ENCODE measurements around the gene APP.

The APP gene

DNA sequence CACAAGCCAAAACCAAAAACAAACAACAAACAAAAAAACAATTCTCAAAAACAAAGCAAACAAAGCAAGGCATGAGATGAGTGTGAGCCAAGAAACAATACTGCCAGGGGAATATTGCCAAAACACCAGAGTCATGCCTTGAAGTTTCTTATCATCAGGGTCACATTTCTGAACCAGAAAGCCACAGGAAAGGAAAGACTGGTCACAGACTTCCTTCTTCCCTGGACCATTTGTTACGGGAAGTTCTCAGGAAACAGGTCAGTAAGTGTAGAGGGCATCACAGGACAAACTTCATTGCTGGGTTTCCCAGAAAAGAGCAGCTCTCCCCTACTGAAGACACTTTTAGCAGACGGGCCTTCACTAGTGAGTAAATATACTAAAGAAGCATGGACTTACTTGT is 244.6 kb downstream of the APP start:
- TF ChIP-seq CEBPB (IDR thresholded peaks at IDR 0.05), result no peak
- no peak for TF ChIP-seq NFIC (IDR thresholded peaks at IDR 0.05)
- TF ChIP-seq ZBTB7A (IDR thresholded peaks at IDR 0.05; ENCODE audit: low read depth), result no peak
- TF ChIP-seq EP300 (IDR thresholded peaks at IDR 0.05; ENCODE audit: borderline replicate concordance), result no peak
- TF ChIP-seq TEAD4 (IDR thresholded peaks at IDR 0.05), result no peak
- TF ChIP-seq, protein P1, sequence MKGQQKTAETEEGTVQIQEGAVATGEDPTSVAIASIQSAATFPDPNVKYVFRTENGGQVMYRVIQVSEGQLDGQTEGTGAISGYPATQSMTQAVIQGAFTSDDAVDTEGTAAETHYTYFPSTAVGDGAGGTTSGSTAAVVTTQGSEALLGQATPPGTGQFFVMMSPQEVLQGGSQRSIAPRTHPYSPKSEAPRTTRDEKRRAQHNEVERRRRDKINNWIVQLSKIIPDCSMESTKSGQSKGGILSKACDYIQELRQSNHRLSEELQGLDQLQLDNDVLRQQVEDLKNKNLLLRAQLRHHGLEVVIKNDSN (IDR thresholded peaks at IDR 0.05), result no peak
- no peak for TF ChIP-seq TCF12 (IDR thresholded peaks at IDR 0.05; ENCODE audit: low read depth)
- TF ChIP-seq, protein P2, sequence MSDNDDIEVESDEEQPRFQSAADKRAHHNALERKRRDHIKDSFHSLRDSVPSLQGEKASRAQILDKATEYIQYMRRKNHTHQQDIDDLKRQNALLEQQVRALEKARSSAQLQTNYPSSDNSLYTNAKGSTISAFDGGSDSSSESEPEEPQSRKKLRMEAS (IDR thresholded peaks at IDR 0.05), result no peak
- TF ChIP-seq RAD21 (IDR thresholded peaks at IDR 0.05; ENCODE audit: low read depth), result no peak

- TF ChIP-seq NFIC (IDR thresholded peaks at IDR 0.05), result no peak
- TF ChIP-seq CEBPB (IDR thresholded peaks at IDR 0.05), result no peak
- TF ChIP-seq ZBTB7A (IDR thresholded peaks at IDR 0.05; ENCODE audit: low read depth), result no peak
- TF ChIP-seq, protein P1 (IDR thresholded peaks at IDR 0.05), result no peak
- TF ChIP-seq, protein P2 (IDR thresholded peaks at IDR 0.05), result no peak
- no peak for TF ChIP-seq FOXM1 (IDR thresholded peaks at IDR 0.05; ENCODE audit: borderline replicate concordance, low read depth)
- no peak for TF ChIP-seq RAD21 (IDR thresholded peaks at IDR 0.05; ENCODE audit: low read depth)
- no peak for TF ChIP-seq TCF12 (IDR thresholded peaks at IDR 0.05; ENCODE audit: low read depth)
Measured at GRCh38 chr21:25925064-25925800, 245.3 kb downstream of the APP start.

- no peak for TF ChIP-seq TAF1 (IDR thresholded peaks at IDR 0.05; ENCODE audit: low read depth)
- TF ChIP-seq YY1 (IDR thresholded peaks at IDR 0.05; ENCODE audit: low read depth), result no peak
- TF ChIP-seq, protein P1 (IDR thresholded peaks at IDR 0.05), result no peak
- TF ChIP-seq, protein P3, sequence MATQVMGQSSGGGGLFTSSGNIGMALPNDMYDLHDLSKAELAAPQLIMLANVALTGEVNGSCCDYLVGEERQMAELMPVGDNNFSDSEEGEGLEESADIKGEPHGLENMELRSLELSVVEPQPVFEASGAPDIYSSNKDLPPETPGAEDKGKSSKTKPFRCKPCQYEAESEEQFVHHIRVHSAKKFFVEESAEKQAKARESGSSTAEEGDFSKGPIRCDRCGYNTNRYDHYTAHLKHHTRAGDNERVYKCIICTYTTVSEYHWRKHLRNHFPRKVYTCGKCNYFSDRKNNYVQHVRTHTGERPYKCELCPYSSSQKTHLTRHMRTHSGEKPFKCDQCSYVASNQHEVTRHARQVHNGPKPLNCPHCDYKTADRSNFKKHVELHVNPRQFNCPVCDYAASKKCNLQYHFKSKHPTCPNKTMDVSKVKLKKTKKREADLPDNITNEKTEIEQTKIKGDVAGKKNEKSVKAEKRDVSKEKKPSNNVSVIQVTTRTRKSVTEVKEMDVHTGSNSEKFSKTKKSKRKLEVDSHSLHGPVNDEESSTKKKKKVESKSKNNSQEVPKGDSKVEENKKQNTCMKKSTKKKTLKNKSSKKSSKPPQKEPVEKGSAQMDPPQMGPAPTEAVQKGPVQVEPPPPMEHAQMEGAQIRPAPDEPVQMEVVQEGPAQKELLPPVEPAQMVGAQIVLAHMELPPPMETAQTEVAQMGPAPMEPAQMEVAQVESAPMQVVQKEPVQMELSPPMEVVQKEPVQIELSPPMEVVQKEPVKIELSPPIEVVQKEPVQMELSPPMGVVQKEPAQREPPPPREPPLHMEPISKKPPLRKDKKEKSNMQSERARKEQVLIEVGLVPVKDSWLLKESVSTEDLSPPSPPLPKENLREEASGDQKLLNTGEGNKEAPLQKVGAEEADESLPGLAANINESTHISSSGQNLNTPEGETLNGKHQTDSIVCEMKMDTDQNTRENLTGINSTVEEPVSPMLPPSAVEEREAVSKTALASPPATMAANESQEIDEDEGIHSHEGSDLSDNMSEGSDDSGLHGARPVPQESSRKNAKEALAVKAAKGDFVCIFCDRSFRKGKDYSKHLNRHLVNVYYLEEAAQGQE (IDR thresholded peaks at IDR 0.05; ENCODE audit: low read depth), result no peak
- TF ChIP-seq, protein P2 (IDR thresholded peaks at IDR 0.05), result no peak
- TF ChIP-seq ZBTB7A (IDR thresholded peaks at IDR 0.05; ENCODE audit: low read depth), result no peak
- TF ChIP-seq EGR1 (IDR thresholded peaks at IDR 0.05), result no peak
- no peak for TF ChIP-seq FOXM1 (IDR thresholded peaks at IDR 0.05; ENCODE audit: borderline replicate concordance, low read depth)
- no peak for TF ChIP-seq TEAD4 (IDR thresholded peaks at IDR 0.05)
- no peak for TF ChIP-seq NFIC (IDR thresholded peaks at IDR 0.05)
- no peak for TF ChIP-seq CREB1 (IDR thresholded peaks at IDR 0.05; ENCODE audit: low read depth)
- no peak for TF ChIP-seq RAD21 (IDR thresholded peaks at IDR 0.05; ENCODE audit: low read depth)
- TF ChIP-seq TCF12 (IDR thresholded peaks at IDR 0.05; ENCODE audit: low read depth), result no peak
- no peak for TF ChIP-seq EP300 (IDR thresholded peaks at IDR 0.05; ENCODE audit: borderline replicate concordance)
- TF ChIP-seq CEBPB (IDR thresholded peaks at IDR 0.05), result no peak
Measured at GRCh38 chr21:25916226-25916625, 254.3 kb downstream of the APP start.

- TF ChIP-seq TEAD4 (IDR thresholded peaks at IDR 0.05), result no peak
- TF ChIP-seq FOXM1 (IDR thresholded peaks at IDR 0.05; ENCODE audit: borderline replicate concordance, low read depth), result no peak
- no peak for TF ChIP-seq ZBTB7A (IDR thresholded peaks at IDR 0.05; ENCODE audit: low read depth)
- TF ChIP-seq YY1 (IDR thresholded peaks at IDR 0.05; ENCODE audit: low read depth), result no peak
- TF ChIP-seq TAF1 (IDR thresholded peaks at IDR 0.05; ENCODE audit: low read depth), result no peak
- no peak for TF ChIP-seq NFIC (IDR thresholded peaks at IDR 0.05)
- TF ChIP-seq, protein P1 (IDR thresholded peaks at IDR 0.05), result no peak
- TF ChIP-seq, protein P3 (IDR thresholded peaks at IDR 0.05; ENCODE audit: low read depth), result no peak
- no peak for TF ChIP-seq RAD21 (IDR thresholded peaks at IDR 0.05; ENCODE audit: low read depth)
- TF ChIP-seq TCF12 (IDR thresholded peaks at IDR 0.05; ENCODE audit: low read depth), result no peak
- TF ChIP-seq EGR1 (IDR thresholded peaks at IDR 0.05), result no peak
- TF ChIP-seq CEBPB (IDR thresholded peaks at IDR 0.05), result no peak
- TF ChIP-seq, protein P2 (IDR thresholded peaks at IDR 0.05), result no peak
- no peak for TF ChIP-seq CREB1 (IDR thresholded peaks at IDR 0.05; ENCODE audit: low read depth)
- TF ChIP-seq EP300 (IDR thresholded peaks at IDR 0.05; ENCODE audit: borderline replicate concordance), result no peak
Measured at GRCh38 chr21:25913479-25913878, 257.1 kb downstream of the APP start.

All from Ishikawa (cell line).